CD14-positive monocyte (primary cell): ENCODE measurements around the gene RIC8A. TPM values are rescaled to one million over a fixed set of nuclear protein-coding genes. Genes with fewer than 3 reads are reported as not detected.
"Not testable (repeated sequence)": the region's sequence is repeated elsewhere in the genome, so short reads cannot be mapped to it uniquely, and the experiment has no call there.

Source experiments
- DNase-seq, 3 donors: peaks; one replicate each; pipeline ENCODE4 v3.0.0-alpha.2; 2011 to 2022
- H2AFZ ChIP-seq: 2 replicates; pipeline ENCODE4 v1.6.0; 2012; ENCODE audit warnings: mild to moderate bottlenecking, low read depth, low read length, inconsistent platforms; ENCODE audit not compliant: insufficient read depth, poor library complexity, severe bottlenecking
- H3K27ac ChIP-seq, 2 donors: 1 replicate in 1 of 2; 2 replicates in 1 of 2; pipeline ENCODE4 v1.5.1; 2012 to 2013; ENCODE audit warnings: low read length in 2 of 2, control low read depth in 1 of 2, inconsistent platforms in 1 of 2, low read depth in 1 of 2, mild to moderate bottlenecking in 1 of 2
- H3K27me3 ChIP-seq, 2 donors: one replicate each; pipeline versions ENCODE4 v1.6.0 to v1.6.1; 2011 to 2013; ENCODE audit warnings: low read length in 2 of 2; ENCODE audit not compliant: control insufficient read depth in 2 of 2, insufficient read depth in 2 of 2
- H3K36me3 ChIP-seq, 2 donors: replicated peaks in 1 of 2; 1 replicate in 1 of 2; 2 replicates in 1 of 2; pipeline versions ENCODE4 v1.5.1 to v1.6.1; 2012 to 2013; ENCODE audit warnings: low read length in 2 of 2, control low read depth in 1 of 2, inconsistent platforms in 1 of 2, mild to moderate bottlenecking in 1 of 2; ENCODE audit not compliant: insufficient read depth in 2 of 2, control insufficient read depth in 1 of 2
- H3K4me1 ChIP-seq, 2 donors: 1 replicate in 1 of 2; 2 replicates in 1 of 2; pipeline versions ENCODE4 v1.5.1 to v1.6.1; 2012 to 2013; ENCODE audit warnings: low read length in 2 of 2, control low read depth in 1 of 2, inconsistent platforms in 1 of 2, mild to moderate bottlenecking in 1 of 2, moderate library complexity in 1 of 2; ENCODE audit not compliant: insufficient read depth in 2 of 2, control insufficient read depth in 1 of 2
- H3K4me2 ChIP-seq: replicated peaks from 2 replicates; pipeline ENCODE3; 2012; ENCODE audit warnings: low read length, moderate library complexity, mild to moderate bottlenecking; ENCODE audit not compliant: poor library complexity, severe bottlenecking; ENCODE audit errors: extremely low read depth
- H3K4me3 ChIP-seq, 3 experiments: fragments of 200-600 bp in 1 of 3; sonication (generic) in 1 of 3; replicated peaks in 1 of 3; 1 replicate in 2 of 3; 2 replicates in 1 of 3; pipeline ENCODE4 v1.5.1; 2011 to 2013; ENCODE audit warnings: low read length in 3 of 3, mild to moderate bottlenecking in 3 of 3, control low read depth in 2 of 3, low read depth in 2 of 3, inconsistent platforms in 1 of 3, moderate library complexity in 1 of 3
- H3K79me2 ChIP-seq: 2 replicates; pipeline ENCODE4 v1.6.0; 2012; ENCODE audit warnings: mild to moderate bottlenecking, control low read depth, inconsistent platforms, low read length, moderate library complexity; ENCODE audit not compliant: insufficient read depth
- H3K9ac ChIP-seq: 2 replicates; pipeline ENCODE4 v1.6.0; 2017; ENCODE audit warnings: low read length, mild to moderate bottlenecking; ENCODE audit not compliant: insufficient read depth, poor library complexity, severe bottlenecking
- H3K9me3 ChIP-seq, 2 donors: replicated peaks in 1 of 2; 1 replicate in 1 of 2; 2 replicates in 1 of 2; pipeline versions ENCODE4 v1.5.1 to v1.6.1; 2012 to 2013; ENCODE audit warnings: low read length in 2 of 2, control low read depth in 1 of 2; ENCODE audit not compliant: control insufficient read depth in 1 of 2, insufficient read depth in 1 of 2
- H4K20me1 ChIP-seq: 2 replicates; pipeline ENCODE4 v1.6.0; 2012; ENCODE audit warnings: mild to moderate bottlenecking, low read length, control low read depth, moderate library complexity; ENCODE audit not compliant: insufficient read depth
- H3K27ac Mint-ChIP-seq, 7 donors: one replicate each; pipeline ENCODE4 v1.8.0; 2020; ENCODE audit warnings: mild to moderate bottlenecking in 7 of 7, mixed read lengths in 7 of 7, moderate library complexity in 6 of 7, inconsistent platforms in 2 of 7
- H3K27me3 Mint-ChIP-seq, 3 donors: one replicate each; pipeline ENCODE4 v1.8.0; 2021 to 2022; ENCODE audit warnings: low read depth in 3 of 3, mild to moderate bottlenecking in 3 of 3, mixed read lengths in 3 of 3, moderate library complexity in 3 of 3, inconsistent platforms in 1 of 3
- H3K36me3 Mint-ChIP-seq, 2 donors: one replicate each; pipeline ENCODE4 v1.8.0; 2020; ENCODE audit warnings: mixed read lengths in 2 of 2, inconsistent platforms in 1 of 2, mild to moderate bottlenecking in 1 of 2
- H3K4me1 Mint-ChIP-seq: one replicate; pipeline ENCODE4 v1.8.0; 2020; ENCODE audit warnings: mild to moderate bottlenecking, mixed read lengths
- H3K4me3 Mint-ChIP-seq, 2 donors: one replicate each; pipeline ENCODE4 v1.8.0; 2020; ENCODE audit warnings: mild to moderate bottlenecking in 2 of 2, mixed read lengths in 2 of 2, moderate library complexity in 1 of 2
- H3K9me3 Mint-ChIP-seq, 7 donors: one replicate each; pipeline ENCODE4 v1.8.0; 2020 to 2022; ENCODE audit warnings: mixed read lengths in 7 of 7, mild to moderate bottlenecking in 6 of 7, moderate library complexity in 6 of 7, inconsistent platforms in 2 of 7
- WGBS: methylation state at CpG from one replicate; pipeline ENCODE4 v1.1.5; 2013; ENCODE audit warnings: missing lambda C conversion rate; ENCODE audit not compliant: insufficient coverage; 5-methylcytosine and 5-hydroxymethylcytosine counted together
- intact Hi-C, 2 donors: fragments of 100-400 bp; cut with micrococcal nuclease; formaldehyde crosslinking; loops; one replicate each; pipeline versions ENCODE4 v1.15.0 to v1.15.1; 2023
- polyA plus RNA-seq, 3 donors: library from polyadenylated mRNA; depleted of rRNA in 1 of 3; unstranded in 2 of 3; stranded (reverse) in 1 of 3; fragments of 300-500 nt in 2 of 3; fragments of >200 nt in 1 of 3; fragmentation: Illumina TruSeq in 2 of 3; gene quantifications; 1 replicate in 2 of 3; 2 replicates in 1 of 3; pipeline ENCODE4 v1.2.3, GENCODE V29; 2012 to 2021
- TF ChIP-seq, protein P1 (sequence below): fragments of 200-600 bp; IDR thresholded peaks from one replicate; pipeline ENCODE4 v1.8.0; 2022; ENCODE audit warnings: antibody characterized with exemption, mild to moderate bottlenecking

Gene RIC8A
- polyA plus RNA-seq, 3 donors: 51.1 to 79.1 (median 56.5) TPM

DNA sequence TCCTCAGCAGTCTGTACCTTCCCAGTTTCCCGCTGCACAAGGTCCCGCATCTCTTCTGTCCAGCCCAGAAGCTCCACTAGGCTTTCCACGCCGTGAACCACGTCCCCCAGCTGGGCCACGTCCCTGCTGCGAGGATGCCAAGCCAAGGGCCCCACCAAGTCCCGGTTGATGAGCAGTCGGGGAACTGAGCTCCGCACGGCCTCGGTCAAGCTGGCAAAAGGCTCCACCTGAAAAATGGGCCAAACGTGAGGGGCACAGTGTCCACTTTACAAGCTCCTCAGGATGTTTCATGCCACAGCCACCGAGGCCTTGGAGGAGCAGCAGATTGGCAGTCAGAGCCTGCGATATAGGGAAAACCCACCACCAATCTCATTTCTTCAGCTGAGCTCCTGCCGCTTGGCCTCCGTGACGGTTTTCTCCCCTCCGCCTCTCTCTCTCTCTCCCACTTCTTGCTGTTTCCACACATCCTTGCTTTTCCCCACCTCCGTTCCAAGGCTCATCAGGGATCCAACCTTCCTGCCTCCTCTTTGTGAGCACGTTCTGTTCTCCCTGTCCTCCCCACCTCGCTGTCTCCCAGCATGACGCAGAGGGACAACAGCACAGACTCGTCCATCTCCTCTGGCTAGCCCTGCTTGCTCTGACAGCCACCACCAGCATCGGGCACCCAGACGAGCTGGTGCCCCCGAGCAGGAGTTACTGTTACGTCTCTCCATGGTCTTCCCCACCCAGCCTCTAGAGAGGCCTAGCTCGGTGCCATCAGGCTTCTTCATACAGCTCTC is 11.5 kb downstream of the RIC8A start:
- peaks cover 1% of the 10 kb centered on the region for H3K4me1 Mint-ChIP-seq
- H3K36me3 Mint-ChIP-seq: peaks cover 38 to 43% of the 10 kb centered on the region in 2 donors
- Histone ChIP-seq H3K9me3 (no peaks in the 10 kb centered on the region), H3K36me3 (peaks cover 24% of the 10 kb centered on the region in 2 donors), H3K79me2 (no peaks in the 10 kb centered on the region), H3K27me3 (no peaks in the 10 kb centered on the region), H3K4me3 (no peak overlapping the region), H3K27ac (no peak overlapping the region), H3K4me2 (no peak overlapping the region), H3K9ac (no peak overlapping the region), H4K20me1 (peaks cover 13% of the 10 kb centered on the region), H3K4me1 (no peaks in the 10 kb centered on the region), H2AFZ (no peak overlapping the region)
- H3K27me3 Mint-ChIP-seq: peaks cover 0 to 2% (median 0%) of the 10 kb centered on the region in 3 donors
- no peak overlapping the region for H3K4me3 Mint-ChIP-seq
- intact Hi-C loops: no loop called here
- peak overlapping the region in 1 of 7 donors; percentile 10 for H3K27ac Mint-ChIP-seq
- H3K9me3 Mint-ChIP-seq: no peaks in the 10 kb centered on the region
- TF ChIP-seq, protein P1, sequence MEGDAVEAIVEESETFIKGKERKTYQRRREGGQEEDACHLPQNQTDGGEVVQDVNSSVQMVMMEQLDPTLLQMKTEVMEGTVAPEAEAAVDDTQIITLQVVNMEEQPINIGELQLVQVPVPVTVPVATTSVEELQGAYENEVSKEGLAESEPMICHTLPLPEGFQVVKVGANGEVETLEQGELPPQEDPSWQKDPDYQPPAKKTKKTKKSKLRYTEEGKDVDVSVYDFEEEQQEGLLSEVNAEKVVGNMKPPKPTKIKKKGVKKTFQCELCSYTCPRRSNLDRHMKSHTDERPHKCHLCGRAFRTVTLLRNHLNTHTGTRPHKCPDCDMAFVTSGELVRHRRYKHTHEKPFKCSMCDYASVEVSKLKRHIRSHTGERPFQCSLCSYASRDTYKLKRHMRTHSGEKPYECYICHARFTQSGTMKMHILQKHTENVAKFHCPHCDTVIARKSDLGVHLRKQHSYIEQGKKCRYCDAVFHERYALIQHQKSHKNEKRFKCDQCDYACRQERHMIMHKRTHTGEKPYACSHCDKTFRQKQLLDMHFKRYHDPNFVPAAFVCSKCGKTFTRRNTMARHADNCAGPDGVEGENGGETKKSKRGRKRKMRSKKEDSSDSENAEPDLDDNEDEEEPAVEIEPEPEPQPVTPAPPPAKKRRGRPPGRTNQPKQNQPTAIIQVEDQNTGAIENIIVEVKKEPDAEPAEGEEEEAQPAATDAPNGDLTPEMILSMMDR: no peak
- 92% methylated on average over 24 of the region's 29 CpGs for WGBS
- no peak for DNase-seq

DNA sequence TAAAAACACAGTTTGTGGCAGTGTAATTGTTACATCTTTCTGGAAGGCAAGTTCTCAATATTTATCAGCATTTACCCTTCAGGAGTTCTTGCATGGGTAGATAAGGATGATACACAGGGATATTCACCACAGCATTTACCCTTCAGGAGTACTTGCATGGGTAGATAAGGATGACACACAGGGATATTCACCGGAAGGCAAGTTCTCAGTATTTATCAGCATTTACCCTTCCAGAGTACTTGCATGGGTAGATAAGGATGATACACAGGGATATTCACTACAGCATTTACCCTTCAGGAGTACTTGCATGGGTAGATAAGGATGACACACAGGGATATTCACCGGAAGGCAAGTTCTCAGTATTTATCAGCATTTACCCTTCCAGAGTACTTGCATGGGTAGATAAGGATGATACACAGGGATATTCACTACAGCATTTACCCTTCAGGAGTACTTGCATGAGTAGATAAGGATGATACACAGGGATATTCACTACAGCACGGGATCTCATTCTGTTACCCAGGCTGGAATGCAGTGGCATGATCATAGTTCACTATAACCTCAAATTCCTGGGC is 13.2 kb downstream of the RIC8A start:
- H3K27me3 ChIP-seq, H4K20me1 ChIP-seq, H3K4me3 ChIP-seq, H3K4me1 ChIP-seq, H3K9me3 Mint-ChIP-seq, H3K27me3 Mint-ChIP-seq, H3K27ac ChIP-seq, H3K27ac Mint-ChIP-seq, H3K9me3 ChIP-seq, H3K4me2 ChIP-seq, H3K4me1 Mint-ChIP-seq, H3K79me2 ChIP-seq, H3K9ac ChIP-seq, H2AFZ ChIP-seq, intact Hi-C loops, H3K4me3 Mint-ChIP-seq, DNase-seq: not testable (repeated sequence)
- H3K36me3 ChIP-seq: peaks cover 7 to 14% of the 10 kb centered on the region in 2 donors
- H3K36me3 Mint-ChIP-seq: peaks cover 26 to 32% of the 10 kb centered on the region in 2 donors
- 100% methylated on average over 1 of the region's 3 CpGs for WGBS
